HepG2 (cell line): ENCODE measurements around the gene RRP12. TPM values are rescaled to one million over a fixed set of nuclear protein-coding genes. Genes with fewer than 3 reads are reported as not detected.

ENCODE experiments used
- CBX5 ChIP-seq: sonication (generic); formaldehyde crosslinking; IDR thresholded peaks from 2 replicates; pipeline ENCODE4 v1.4.0; 2020; ENCODE audit warnings: missing genetic modification reagents, borderline replicate concordance
- CEBPB ChIP-seq: IDR thresholded peaks from 2 replicates; pipeline ENCODE4 v1.6.1; 2011; ENCODE audit warnings: low read depth, low read length, improper control_type of control experiment, borderline replicate concordance
- FOXJ3 ChIP-seq: sonication (generic); formaldehyde crosslinking; IDR thresholded peaks from 2 replicates; pipeline ENCODE4 v1.4.0; 2020; ENCODE audit warnings: missing genetic modification reagents, mild to moderate bottlenecking, borderline replicate concordance
- JUN ChIP-seq: sonication (generic); formaldehyde crosslinking; IDR thresholded peaks from 2 replicates; pipeline ENCODE4 v1.4.0; 2020; ENCODE audit warnings: mild to moderate bottlenecking, missing genetic modification reagents
- KLF16 ChIP-seq, 2 experiments: sonication (generic) in 1 of 2; formaldehyde crosslinking in 1 of 2; IDR thresholded peaks; 2 replicates each; pipeline versions ENCODE4 v1.6.1 to v1.8.0; 2016 to 2023; ENCODE audit warnings: missing genetic modification reagents in 2 of 2, missing compliant biosample characterization in 1 of 2
- MBNL3 ChIP-seq: fragments of 250-450 bp; sonication (Bioruptor Pico); conservative IDR thresholded peaks from 2 replicates; pipeline ENCODE4 v1.8.0; 2022; ENCODE audit warnings: mild to moderate bottlenecking, inconsistent platforms
- RARG ChIP-seq: sonication (generic); formaldehyde crosslinking; IDR thresholded peaks from 2 replicates; pipeline ENCODE4 v1.4.0; 2020; ENCODE audit warnings: low read depth, mild to moderate bottlenecking, missing genetic modification reagents
- SIX1 ChIP-seq: sonication (generic); formaldehyde crosslinking; IDR thresholded peaks from 2 replicates; pipeline ENCODE4 v1.4.0; 2020; ENCODE audit warnings: missing genetic modification reagents, borderline replicate concordance
- SMAD9 ChIP-seq: sonication (generic); formaldehyde crosslinking; IDR thresholded peaks from 2 replicates; pipeline ENCODE4 v1.5.1; 2020; ENCODE audit warnings: mild to moderate bottlenecking, missing genetic modification reagents
- SMC3 ChIP-seq: IDR thresholded peaks from 2 replicates; pipeline ENCODE4 v1.6.1; 2011; ENCODE audit warnings: low read length, improper control_type of control experiment
- TAF1 ChIP-seq: sonication (generic); formaldehyde crosslinking; IDR thresholded peaks from 2 replicates; pipeline ENCODE4 v1.4.0; 2020; ENCODE audit warnings: missing genetic modification reagents
- TCF7 ChIP-seq: sonication (generic); IDR thresholded peaks from 2 replicates; pipeline ENCODE4 v1.6.1; 2016; ENCODE audit warnings: antibody characterized with exemption, low read depth
- ZBTB1 ChIP-seq: sonication (generic); formaldehyde crosslinking; IDR thresholded peaks from 2 replicates; pipeline ENCODE4 v1.4.0; 2020; ENCODE audit warnings: missing genetic modification reagents, borderline replicate concordance
- ZBTB40 ChIP-seq, 2 experiments: fragments of 450-650 bp in 1 of 2; sonication (generic) in 1 of 2; formaldehyde crosslinking in 1 of 2; IDR thresholded peaks; 2 replicates each; pipeline versions ENCODE4 v1.6.1 to v1.8.0; 2016 to 2022; ENCODE audit warnings: antibody characterized with exemption in 1 of 2, mild to moderate bottlenecking in 1 of 2, missing genetic modification reagents in 1 of 2
- ZNF253 ChIP-seq: sonication (generic); formaldehyde crosslinking; IDR thresholded peaks from 2 replicates; pipeline ENCODE4 v1.8.0; 2022; ENCODE audit warnings: mild to moderate bottlenecking, missing genetic modification reagents, borderline replicate concordance
- ZNF598 ChIP-seq: sonication (generic); formaldehyde crosslinking; IDR thresholded peaks from 2 replicates; pipeline ENCODE4 v1.5.1; 2020; ENCODE audit warnings: mild to moderate bottlenecking, missing genetic modification reagents, borderline replicate concordance
- ZSCAN21 ChIP-seq: sonication (generic); formaldehyde crosslinking; IDR thresholded peaks from 2 replicates; pipeline ENCODE4 v1.8.0; 2022; ENCODE audit warnings: mild to moderate bottlenecking, missing genetic modification reagents, moderate library complexity, borderline replicate concordance
- polyA plus RNA-seq, 8 experiments: library from polyadenylated mRNA; depleted of rRNA in 3 of 8; stranded (reverse) in 7 of 8; unstranded in 1 of 8; fragments of >200 nt; fragmentation: Illumina TruSeq in 4 of 8; extraction: Trizol in 4 of 8; gene quantifications; 2 replicates each; pipeline versions ENCODE4 v1.2.1 to v1.2.3, GENCODE V29; 2011 to 2016; ENCODE audit warnings: low read depth in 4 of 8, missing spikeins in 1 of 8, mixed read lengths in 1 of 8; ENCODE audit not compliant: insufficient read depth in 1 of 8
- total RNA-seq, 5 experiments: library from RNA; depleted of rRNA; stranded (reverse); fragments of >200 nt; fragmentation: Illumina TruSeq; extraction: Trizol; gene quantifications; 2 replicates each; pipeline ENCODE4 v1.2.3, GENCODE V29; 2016; ENCODE audit warnings: low read depth in 1 of 5

RRP12 gene
- total and polyA plus RNA-seq, 2 of the 13 experiments (the other 11 are each of a cell fraction or from before 2014, with no cell fraction given), result 13.2 to 39.4 TPM

GRCh38 chr10:97334370-97335175 is 66.6 kb downstream of the RRP12 start, which contains the start of gene FRAT2 (continued):
- no peak for TF ChIP-seq ZBTB40 (IDR thresholded peaks at IDR 0.05)
- TF ChIP-seq ZBTB40 (CRISPR knock-in tag; IDR thresholded peaks at IDR 0.05), result no peak; the same call in 1 of the 2 replicates
- TF ChIP-seq ZSCAN21, result peak; percentile 35; the same call in 1 of the 2 replicates
- TF ChIP-seq FOXJ3 (CRISPR knock-in tag), result no peak
- no peak for TF ChIP-seq ZNF253 (CRISPR knock-in tag)
- peak; percentile 30; the same call in 1 of the 2 replicates for TF ChIP-seq SIX1 (CRISPR knock-in tag)
- no peak for TF ChIP-seq SMC3
- TF ChIP-seq TAF1 (CRISPR knock-in tag), result peak; percentile 87
- no peak for TF ChIP-seq MBNL3 (CRISPR knock-in tag)
- TF ChIP-seq CEBPB, result no peak
- TF ChIP-seq RARG (CRISPR knock-in tag), result no peak
- no peak; the same call in 1 of the 2 replicates for TF ChIP-seq ZNF598
- peak in 1 of 2 experiments; percentile 63; a peak in 2 of 4 replicates for TF ChIP-seq KLF16 (CRISPR knock-in tag; IDR thresholded peaks at IDR 0.05)
- no peak for TF ChIP-seq TCF7
- no peak for TF ChIP-seq SMAD9 (CRISPR knock-in tag)
- TF ChIP-seq JUN (CRISPR knock-in tag), result peak; percentile 48
- TF ChIP-seq ZBTB1 (CRISPR knock-in tag), result no peak
- TF ChIP-seq CBX5 (CRISPR knock-in tag), result 0 out of 2 replicates have a peak, but pooled peaks have one; percentile 13
